Adrenal gland (tissue), 5 donors: ENCODE measurements around the gene ANGPT4.

Source experiments
- POLR2A ChIP-seq, 2 donors: fragments of 450-650 bp; IDR thresholded peaks; one replicate each; pipeline ENCODE4 v1.6.1; 2017; ENCODE audit warnings: antibody characterized with exemption in 2 of 2, mild to moderate bottlenecking in 2 of 2, moderate library complexity in 1 of 2
- TF ChIP-seq, protein P1 (sequence below), 6 experiments: fragments of 450-650 bp in 4 of 6; fragments of 200-600 bp in 2 of 6; sonication (generic) in 1 of 6; IDR thresholded peaks; 1 replicate in 5 of 6; 2 replicates in 1 of 6; pipeline versions ENCODE4 v1.5.1 to v1.8.0; 2016 to 2021; ENCODE audit warnings: antibody characterized with exemption in 6 of 6, mild to moderate bottlenecking in 2 of 6, moderate library complexity in 1 of 6
- donor health status: DM: no; HTN: no; CAD: no.

DNA sequence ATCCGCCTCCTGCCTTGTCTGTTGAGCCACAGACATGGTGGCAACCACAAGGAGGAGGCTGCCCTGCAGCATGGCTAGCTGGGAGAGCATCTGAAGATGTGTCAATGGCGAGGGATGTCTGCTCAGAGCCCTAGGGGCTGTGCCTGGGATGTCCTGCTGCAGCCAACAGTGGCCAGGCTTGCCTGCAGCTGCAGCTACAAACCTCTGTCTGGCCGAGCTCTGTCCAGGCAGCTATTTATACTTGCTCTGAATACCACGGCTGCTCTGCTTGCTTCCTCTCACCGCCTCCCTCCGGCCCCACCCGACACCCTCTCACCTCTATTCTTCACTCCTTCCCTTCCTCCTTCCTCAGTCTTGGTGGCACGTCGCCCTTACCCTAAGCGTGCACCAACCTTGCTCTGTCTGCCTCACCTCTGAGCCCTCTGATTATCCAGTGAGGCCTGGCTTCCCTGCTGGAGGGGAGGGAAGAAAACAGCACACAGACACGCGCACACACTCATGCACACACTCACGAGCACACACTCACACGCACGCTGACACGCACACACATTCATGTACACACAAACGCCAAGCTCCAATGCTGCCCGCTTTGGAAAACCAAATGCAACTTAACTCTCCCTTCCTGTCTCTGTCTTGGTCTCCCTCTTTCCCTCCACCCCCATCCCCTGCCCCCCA lies at the start of gene ANGPT4:
- TF ChIP-seq, protein P1, sequence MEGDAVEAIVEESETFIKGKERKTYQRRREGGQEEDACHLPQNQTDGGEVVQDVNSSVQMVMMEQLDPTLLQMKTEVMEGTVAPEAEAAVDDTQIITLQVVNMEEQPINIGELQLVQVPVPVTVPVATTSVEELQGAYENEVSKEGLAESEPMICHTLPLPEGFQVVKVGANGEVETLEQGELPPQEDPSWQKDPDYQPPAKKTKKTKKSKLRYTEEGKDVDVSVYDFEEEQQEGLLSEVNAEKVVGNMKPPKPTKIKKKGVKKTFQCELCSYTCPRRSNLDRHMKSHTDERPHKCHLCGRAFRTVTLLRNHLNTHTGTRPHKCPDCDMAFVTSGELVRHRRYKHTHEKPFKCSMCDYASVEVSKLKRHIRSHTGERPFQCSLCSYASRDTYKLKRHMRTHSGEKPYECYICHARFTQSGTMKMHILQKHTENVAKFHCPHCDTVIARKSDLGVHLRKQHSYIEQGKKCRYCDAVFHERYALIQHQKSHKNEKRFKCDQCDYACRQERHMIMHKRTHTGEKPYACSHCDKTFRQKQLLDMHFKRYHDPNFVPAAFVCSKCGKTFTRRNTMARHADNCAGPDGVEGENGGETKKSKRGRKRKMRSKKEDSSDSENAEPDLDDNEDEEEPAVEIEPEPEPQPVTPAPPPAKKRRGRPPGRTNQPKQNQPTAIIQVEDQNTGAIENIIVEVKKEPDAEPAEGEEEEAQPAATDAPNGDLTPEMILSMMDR (IDR thresholded peaks at IDR 0.05): no peak
- TF ChIP-seq POLR2A (IDR thresholded peaks at IDR 0.05): no peak
